ENCODE data around the gene SNX32. TPM values are rescaled to one million over a fixed set of nuclear protein-coding genes. Genes with fewer than 3 reads are reported as not detected.
"Not testable (repeated sequence)": the region's sequence is repeated elsewhere in the genome, so short reads cannot be mapped to it uniquely, and the experiment has no call there.

Gene SNX32
- total and polyA plus RNA-seq, 5 donors: 0.20 to 0.88 (median 0.34) TPM; not detected in 1

- H3K4me1 ChIP-seq (ENCODE audit: control insufficient read depth, insufficient read depth, low read length): no peaks in the 10 kb centered on the region
- ATAC-seq: peak; percentile 22 to 23
- H3K9me3 ChIP-seq (ENCODE audit: control insufficient read depth, low read length): no peaks in the 10 kb centered on the region
- H3K4me3 ChIP-seq (ENCODE audit: low read length): no peak overlapping the region
- intact Hi-C loops (cut with DNase I): loop anchor here (2.0 to 10.0 kb wide), 5 partner anchors 78 to 106 kb away; partner anchors contain the start of gene SART1 (in 2 of the 4)
- peak; percentile 79 to 92 (median 92) for DNase-seq
- peak overlapping the region; percentile 8 for H3K27ac ChIP-seq (ENCODE audit: low read length)
- no peaks in the 10 kb centered on the region for H3K27me3 ChIP-seq (ENCODE audit: control insufficient read depth, insufficient read depth)
- WGBS: 25% methylated on average over 9 of the region's 9 CpGs
These were observed 50.9 kb downstream of the SNX32 start for GRCh38 chr11:65884716-65885092.

DNA sequence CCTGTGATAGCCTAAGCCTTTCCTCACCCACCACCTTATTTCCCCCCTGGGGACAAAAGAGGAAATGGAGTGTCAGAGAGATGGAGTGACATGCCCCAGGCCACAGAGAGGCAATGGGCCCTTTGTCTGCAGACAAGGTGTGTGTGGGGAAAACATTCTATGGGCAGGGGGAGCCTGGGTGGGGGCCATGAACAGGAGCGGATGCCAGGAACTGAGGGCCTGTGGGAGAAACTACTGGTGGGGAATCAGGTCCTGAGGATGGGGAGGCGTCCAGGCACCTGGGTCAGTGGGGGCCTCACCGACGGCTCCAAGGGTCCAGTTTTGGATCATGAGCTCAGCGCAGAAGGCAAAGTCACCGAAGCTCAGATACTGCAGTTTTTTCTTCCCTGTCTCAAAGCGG lies 51.5 kb downstream of the SNX32 start:
- Histone ChIP-seq H3K9me3 (ENCODE audit: control insufficient read depth, low read length) (no peaks in the 10 kb centered on the region), H3K4me3 (ENCODE audit: low read length) (no peak overlapping the region), H3K4me1 (ENCODE audit: control insufficient read depth, insufficient read depth, low read length) (peaks cover 4% of the 10 kb centered on the region), H3K27me3 (ENCODE audit: control insufficient read depth, insufficient read depth) (no peaks in the 10 kb centered on the region), H3K27ac (ENCODE audit: low read length) (no peak overlapping the region)
- intact Hi-C loops (cut with DNase I): loop anchor here in 3 of 4 donors (2.0 to 10.0 kb wide), 5 partner anchors 77 to 106 kb away; partner anchors contain the start of gene SART1 (in 2 of the 3)
- WGBS: 92% methylated on average over 7 of the region's 7 CpGs
- no peak for ATAC-seq
- DNase-seq: no peak

DNA sequence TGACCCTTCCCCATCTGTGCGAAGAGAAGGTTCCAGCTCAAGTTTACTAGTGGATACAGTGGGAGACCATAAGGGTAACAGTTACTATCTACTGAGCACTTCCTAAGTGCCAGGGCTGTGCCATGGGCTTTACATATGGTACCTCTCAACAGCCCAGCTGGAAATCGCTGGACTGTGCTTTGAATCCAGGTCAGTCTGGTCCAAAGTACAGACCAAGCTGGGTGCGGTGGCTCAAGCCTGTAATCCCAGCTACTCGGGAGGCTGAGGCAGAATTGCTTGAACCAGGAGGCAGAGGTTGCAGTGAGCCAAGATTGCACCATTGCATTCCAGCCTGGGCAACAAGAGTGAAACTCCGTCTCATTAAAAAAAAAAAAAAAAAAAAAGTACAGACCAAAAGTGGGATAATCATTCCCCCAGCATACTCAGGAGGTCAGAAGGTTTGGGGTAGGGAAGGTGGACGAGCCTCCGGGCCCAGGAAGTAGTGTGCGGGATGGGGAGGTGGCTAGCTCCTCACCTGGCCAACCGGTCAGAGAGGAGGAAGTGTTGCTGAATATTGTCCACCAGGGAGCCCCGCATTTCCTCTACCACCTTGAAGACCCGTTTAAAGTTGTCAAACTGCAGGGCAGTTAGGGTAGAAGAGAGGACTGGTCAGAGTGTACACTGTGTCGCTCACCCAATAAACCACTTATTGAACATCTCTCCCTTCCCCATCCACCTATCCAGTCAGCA lies 52.2 kb downstream of the SNX32 start:
- Histone ChIP-seq H3K4me3 (ENCODE audit: low read length) (no peak overlapping the region), H3K4me1 (ENCODE audit: control insufficient read depth, insufficient read depth, low read length) (peaks cover 4% of the 10 kb centered on the region), H3K27me3 (ENCODE audit: control insufficient read depth, insufficient read depth) (no peaks in the 10 kb centered on the region), H3K9me3 (ENCODE audit: control insufficient read depth, low read length) (no peaks in the 10 kb centered on the region), H3K27ac (ENCODE audit: low read length) (no peak overlapping the region)
- 92% methylated on average over 12 of the region's 12 CpGs for WGBS
- DNase-seq: peak in 1 of 3 donors; percentile 31
- no peak for ATAC-seq
- intact Hi-C loops (cut with DNase I): loop anchor here in 3 of 4 donors (2.0 to 10.0 kb wide), 5 partner anchors 76 to 105 kb away; partner anchors contain the start of gene SART1 (in 2 of the 3)

DNA sequence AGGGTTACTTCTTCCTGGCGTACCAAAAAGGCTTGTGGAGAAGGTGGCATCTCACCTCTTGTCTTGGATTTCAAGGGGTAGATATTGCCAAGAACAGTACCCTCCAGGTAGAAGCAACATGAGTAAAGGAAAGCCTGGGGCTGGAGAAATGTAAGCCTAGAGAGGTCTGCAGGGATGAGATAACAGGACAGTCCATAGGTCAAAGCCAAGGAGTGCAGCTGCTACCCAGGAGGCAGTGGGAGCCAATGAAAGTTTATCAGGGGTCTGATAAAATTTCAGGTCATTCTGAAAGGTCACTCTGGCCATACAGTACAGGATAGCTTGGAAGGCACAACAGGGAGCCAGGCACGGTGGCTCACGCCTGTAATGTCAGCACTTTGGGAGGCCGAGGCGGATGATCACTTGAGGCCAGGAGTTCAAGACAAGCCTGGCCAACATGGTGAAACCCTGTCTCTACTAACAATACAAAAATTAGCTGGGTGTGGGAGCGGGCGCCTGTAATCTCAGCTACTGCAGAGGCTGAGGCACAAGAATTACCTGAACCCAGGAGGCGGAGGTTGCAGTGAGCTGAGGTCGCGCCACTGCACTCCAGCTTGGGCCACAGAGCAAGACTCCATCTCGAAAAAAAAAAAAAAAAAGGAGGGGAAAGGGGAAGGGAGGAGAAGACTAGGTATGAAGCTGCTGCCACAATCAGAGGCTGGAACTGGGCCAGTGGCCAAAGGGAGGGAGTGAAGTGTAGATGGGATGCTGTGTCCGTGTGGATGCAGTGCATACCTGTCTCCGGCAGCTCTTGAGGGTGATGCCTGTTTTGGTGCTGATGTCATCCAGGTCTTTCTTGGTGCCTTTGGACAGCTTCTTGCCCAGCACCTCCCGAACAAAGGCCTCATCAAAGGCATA lies 53.3 kb downstream of the SNX32 start:
- intact Hi-C loops (cut with DNase I): loop anchor here in 2 of 4 donors (5.0 to 10.0 kb wide), 3 partner anchors 75 to 100 kb away; partner anchors contain the start of gene SART1 (in 2 of the 2)
- Histone ChIP-seq H3K27ac (ENCODE audit: low read length) (peak overlapping the region; percentile 49), H3K4me3 (ENCODE audit: low read length) (peak overlapping the region; percentile 55), H3K4me1 (ENCODE audit: control insufficient read depth, insufficient read depth, low read length) (peaks cover 4% of the 10 kb centered on the region), H3K9me3 (ENCODE audit: control insufficient read depth, low read length) (no peaks in the 10 kb centered on the region), H3K27me3 (ENCODE audit: control insufficient read depth, insufficient read depth) (no peaks in the 10 kb centered on the region)
- 76% methylated on average over 14 of the region's 14 CpGs for WGBS
- ATAC-seq (no peak), DNase-seq (peak in 1 of 3 donors; percentile 71)

DNA sequence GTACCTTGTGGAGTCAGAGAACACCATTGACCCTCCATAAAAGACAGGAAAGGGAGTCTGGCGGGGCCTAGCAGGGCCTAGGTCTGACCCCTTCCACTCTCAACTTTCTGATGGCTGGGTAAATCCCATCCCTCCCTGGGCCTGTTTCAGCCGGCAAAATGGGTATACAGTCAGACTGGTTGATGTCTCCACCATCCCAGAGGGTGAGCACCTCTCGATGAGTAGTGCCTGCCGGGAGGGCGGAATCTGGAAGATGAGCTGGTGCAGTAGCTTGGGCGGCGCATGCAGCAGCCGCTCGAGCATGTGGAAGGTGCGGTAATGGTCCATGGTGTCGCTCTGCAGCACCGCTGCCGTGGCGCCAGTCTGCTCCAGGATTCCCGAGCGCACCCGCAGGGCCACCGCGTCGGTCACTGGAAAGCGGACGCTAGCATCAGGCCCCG lies 54.0 kb downstream of the SNX32 start:
- Histone ChIP-seq H3K4me3 (ENCODE audit: low read length) (peak overlapping the region; percentile 55), H3K4me1 (ENCODE audit: control insufficient read depth, insufficient read depth, low read length) (peaks cover 6% of the 10 kb centered on the region), H3K27me3 (ENCODE audit: control insufficient read depth, insufficient read depth) (no peaks in the 10 kb centered on the region), H3K27ac (ENCODE audit: low read length) (peak overlapping the region; percentile 49), H3K9me3 (ENCODE audit: control insufficient read depth, low read length) (no peaks in the 10 kb centered on the region)
- 3% methylated on average over 23 of the region's 23 CpGs for WGBS
- intact Hi-C loops (cut with DNase I): loop anchor here in 2 of 4 donors (5.0 to 10.0 kb wide), 3 partner anchors 75 to 100 kb away; partner anchors contain the start of gene SART1 (in 2 of the 2)
- no peak for DNase-seq
- ATAC-seq: no peak

DNA sequence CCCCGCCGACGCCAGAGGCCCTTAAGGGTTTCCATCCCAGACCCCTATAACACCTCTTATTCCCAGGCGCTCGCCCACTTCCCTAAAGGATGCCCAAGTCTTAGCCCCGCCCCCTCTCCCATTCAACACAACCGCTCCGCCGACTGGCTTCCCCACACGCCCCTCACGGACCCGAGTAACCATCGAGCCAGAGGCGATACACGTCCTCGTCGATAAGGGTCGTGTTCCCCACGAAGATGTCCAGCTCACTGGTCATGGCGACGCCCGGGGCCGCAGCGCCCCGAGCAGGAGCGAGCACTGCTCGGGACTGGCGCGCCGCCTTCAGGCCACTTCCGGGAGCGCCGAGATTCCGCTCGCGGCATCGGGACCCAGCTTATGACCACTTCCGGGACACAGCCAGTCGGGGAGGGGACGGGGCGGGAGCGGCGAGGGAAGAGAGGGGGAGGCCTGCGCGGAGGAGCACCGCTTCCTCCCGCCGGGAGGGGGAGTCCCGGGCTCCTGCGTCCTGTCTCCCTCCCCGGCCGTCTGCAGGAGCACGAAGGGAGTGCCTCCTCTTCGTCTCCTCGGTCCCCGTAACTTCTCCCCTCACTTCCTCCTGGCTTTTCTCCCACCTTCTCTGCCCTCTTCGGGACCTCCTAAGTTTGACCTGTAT lies 54.5 kb downstream of the SNX32 start, which contains the start of gene FIBP:
TSS of gene FIBP (minus strand) at position 309 of the 652 bp plus-strand sequence. CDS start at position 256, 53 bp downstream.
- ATAC-seq: peak; percentile 83 to 87
- under 1% methylated on average over 57 of the region's 57 CpGs for WGBS
- Histone ChIP-seq H3K9me3 (ENCODE audit: control insufficient read depth, low read length) (no peaks in the 10 kb centered on the region), H3K4me3 (ENCODE audit: low read length) (peak within 1 kb of the TSS; percentile 55), H3K27me3 (ENCODE audit: control insufficient read depth, insufficient read depth) (no peaks in the 10 kb centered on the region), H3K27ac (ENCODE audit: low read length) (peak within 1 kb of the TSS; percentile 97), H3K4me1 (ENCODE audit: control insufficient read depth, insufficient read depth, low read length) (peaks cover 7% of the 10 kb centered on the region)
- peak; percentile 98 to 99 (median 99) for DNase-seq
- intact Hi-C loops (cut with DNase I): loop anchor here in 2 of 4 donors (5.0 to 10.0 kb wide), 3 partner anchors 74 to 99 kb away; partner anchors contain the start of gene SART1 (in 2 of the 2)

DNA sequence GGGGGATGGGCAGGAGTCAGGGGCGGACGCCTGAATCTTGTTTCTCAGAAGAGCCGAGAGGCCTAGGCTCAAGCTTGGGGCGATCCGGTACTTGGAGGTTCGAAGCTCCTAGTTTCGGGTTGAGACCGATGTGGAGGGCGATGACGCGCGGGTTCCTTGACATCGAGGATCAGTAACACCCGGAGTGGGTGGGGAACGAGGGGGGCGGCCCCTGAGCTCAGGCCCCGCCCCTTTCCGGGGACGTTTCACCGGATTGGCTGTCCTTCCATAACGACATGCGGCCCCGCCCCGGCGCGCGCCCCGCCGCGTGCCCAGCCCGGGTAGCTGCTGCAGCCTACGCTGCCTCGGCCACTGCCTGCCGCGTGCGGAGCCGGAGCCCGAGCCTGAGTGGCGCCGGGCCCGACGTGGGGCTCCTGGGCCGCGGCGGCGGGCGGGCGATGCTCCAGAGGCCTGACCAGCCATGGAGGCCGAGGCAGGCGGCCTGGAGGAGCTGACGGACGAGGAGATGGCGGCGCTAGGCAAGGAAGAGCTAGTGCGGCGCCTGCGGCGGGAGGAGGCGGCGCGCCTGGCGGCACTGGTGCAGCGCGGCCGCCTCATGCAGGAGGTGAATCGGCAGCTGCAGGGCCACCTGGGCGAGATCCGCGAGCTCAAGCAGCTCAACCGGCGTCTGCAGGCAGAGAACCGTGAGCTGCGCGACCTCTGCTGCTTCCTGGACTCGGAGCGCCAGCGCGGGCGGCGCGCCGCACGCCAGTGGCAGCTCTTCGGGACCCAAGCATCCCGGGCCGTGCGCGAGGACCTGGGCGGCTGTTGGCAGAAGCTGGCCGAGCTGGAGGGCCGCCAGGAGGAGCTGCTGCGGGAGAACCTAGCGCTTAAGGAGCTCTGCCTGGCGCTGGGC lies 56.8 kb downstream of the SNX32 start, which contains the start of gene CCDC85B:
TSS of gene CCDC85B (plus strand) at position 350 of the 895 bp plus-strand sequence. CDS start at position 461, 111 bp downstream.
- peaks cover 7% of the 10 kb centered on the region for H3K4me1 ChIP-seq (ENCODE audit: control insufficient read depth, insufficient read depth, low read length)
- ATAC-seq (peak; percentile 80 to 83), DNase-seq (peak; percentile 99 to 100 (median 100))
- peak within 1 kb of the TSS; percentile 98 for H3K27ac ChIP-seq (ENCODE audit: low read length)
- H3K9me3 ChIP-seq (ENCODE audit: control insufficient read depth, low read length): no peaks in the 10 kb centered on the region
- H3K27me3 ChIP-seq (ENCODE audit: control insufficient read depth, insufficient read depth): no peaks in the 10 kb centered on the region
- intact Hi-C loops (cut with DNase I): no loop called here
- H3K4me3 ChIP-seq (ENCODE audit: low read length): peak within 1 kb of the TSS; percentile 61
- WGBS: under 1% methylated on average over 94 of the region's 94 CpGs

DNA sequence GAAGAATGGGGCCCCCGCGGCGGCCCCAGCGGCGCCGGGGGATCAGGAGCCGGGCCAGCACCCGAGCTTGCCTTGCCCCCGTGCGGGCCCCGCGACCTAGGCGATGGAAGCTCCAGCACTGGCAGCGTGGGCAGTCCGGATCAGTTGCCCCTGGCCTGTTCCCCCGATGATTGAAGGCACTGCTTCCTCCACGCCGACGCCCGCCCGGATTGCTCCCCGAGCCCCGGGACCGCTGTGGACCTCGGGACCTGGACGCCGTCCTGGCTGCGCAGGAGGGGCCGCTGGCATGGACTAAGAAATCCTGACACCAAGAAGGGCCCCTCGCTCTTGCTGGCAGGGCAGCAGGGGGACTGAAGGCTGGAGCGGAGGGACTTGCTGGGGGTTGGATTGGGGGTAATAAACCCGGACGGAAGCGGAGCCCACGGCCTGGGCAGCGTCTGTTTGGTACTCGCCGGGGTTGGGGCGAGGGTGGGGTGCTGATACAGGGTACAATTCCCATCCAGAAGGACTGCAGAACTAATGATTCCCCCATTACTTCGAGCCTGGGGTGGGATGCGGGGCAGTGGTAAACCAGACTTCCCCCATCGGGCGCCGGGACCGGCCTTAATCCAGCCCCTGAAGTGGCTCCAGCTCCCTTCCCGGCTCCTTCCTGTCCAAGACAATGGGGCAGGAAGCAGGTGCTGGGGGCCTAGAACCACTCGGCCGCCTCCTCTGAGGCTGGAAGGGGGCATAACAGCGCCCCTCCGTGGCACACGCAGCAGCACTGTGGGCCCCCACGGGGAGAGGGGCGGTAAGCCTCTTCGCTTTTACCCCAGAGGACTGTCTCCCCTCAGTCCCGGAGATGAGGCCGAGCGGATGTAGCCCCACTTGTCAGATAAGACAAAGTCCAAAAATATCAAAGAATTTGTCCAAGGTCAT lies 57.7 kb downstream of the SNX32 start:
- under 1% methylated on average over 57 of the region's 57 CpGs for WGBS
- intact Hi-C loops (cut with DNase I): no loop called here
- Histone ChIP-seq H3K27me3 (ENCODE audit: control insufficient read depth, insufficient read depth) (no peaks in the 10 kb centered on the region), H3K4me1 (ENCODE audit: control insufficient read depth, insufficient read depth, low read length) (peaks cover 7% of the 10 kb centered on the region), H3K4me3 (ENCODE audit: low read length) (peak overlapping the region; percentile 61), H3K9me3 (ENCODE audit: control insufficient read depth, low read length) (no peaks in the 10 kb centered on the region), H3K27ac (ENCODE audit: low read length) (peak overlapping the region; percentile 98)
- ATAC-seq: peak; percentile 1 to 37
- DNase-seq: peak; percentile 69 to 88 (median 85)

DNA sequence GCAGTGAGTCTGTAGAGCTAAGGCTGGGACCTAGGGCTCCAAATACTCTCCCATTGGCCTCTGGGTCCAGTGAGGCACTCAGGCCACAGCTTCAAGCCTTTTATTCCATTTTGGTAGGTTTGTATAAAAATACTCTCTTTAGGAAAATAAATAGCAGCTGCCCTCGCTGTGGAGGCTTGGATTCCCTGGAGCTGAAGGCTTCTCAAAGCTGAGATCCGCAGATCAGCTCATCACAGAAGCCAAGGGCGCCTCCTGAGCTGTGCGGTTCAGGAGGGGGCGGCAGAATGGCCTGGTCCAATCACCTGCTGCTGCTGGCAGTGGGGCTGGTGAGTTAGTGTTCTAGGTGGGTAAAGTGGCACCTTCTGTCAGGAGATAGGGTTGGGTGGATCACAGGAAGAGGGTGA lies 58.4 kb downstream of the SNX32 start:
- peak in 2 of 3 donors; percentile 50 to 61 for DNase-seq
- H3K4me1 ChIP-seq (ENCODE audit: control insufficient read depth, insufficient read depth, low read length); intact Hi-C loops (cut with DNase I); H3K9me3 ChIP-seq (ENCODE audit: control insufficient read depth, low read length); H3K27me3 ChIP-seq (ENCODE audit: control insufficient read depth, insufficient read depth); ATAC-seq: not testable (repeated sequence)
- H3K27ac ChIP-seq (ENCODE audit: low read length): peak overlapping the region; percentile 98
- H3K4me3 ChIP-seq (ENCODE audit: low read length): peak overlapping the region; percentile 61
- WGBS: 39% methylated on average over 5 of the region's 5 CpGs

Measured in right cardiac atrium (tissue), 5 donors.